Ovary (tissue), 3 donors: ENCODE measurements around the gene PPP5C.

Experiments used
- CTCF ChIP-seq, 3 donors: fragments of 450-650 bp in 2 of 3; fragments of 200-600 bp in 1 of 3; IDR thresholded peaks; one replicate each; pipeline versions ENCODE4 v1.5.1 to v1.8.0; 2016 to 2022; ENCODE audit warnings: antibody characterized with exemption in 3 of 3, mild to moderate bottlenecking in 1 of 3
- POLR2A ChIP-seq: fragments of 450-650 bp; IDR thresholded peaks from one replicate; pipeline ENCODE4 v1.6.1; 2017; ENCODE audit warnings: antibody characterized with exemption, mild to moderate bottlenecking, moderate library complexity
- donor health status: DM: no; HTN: no; CAD: no.

DNA sequence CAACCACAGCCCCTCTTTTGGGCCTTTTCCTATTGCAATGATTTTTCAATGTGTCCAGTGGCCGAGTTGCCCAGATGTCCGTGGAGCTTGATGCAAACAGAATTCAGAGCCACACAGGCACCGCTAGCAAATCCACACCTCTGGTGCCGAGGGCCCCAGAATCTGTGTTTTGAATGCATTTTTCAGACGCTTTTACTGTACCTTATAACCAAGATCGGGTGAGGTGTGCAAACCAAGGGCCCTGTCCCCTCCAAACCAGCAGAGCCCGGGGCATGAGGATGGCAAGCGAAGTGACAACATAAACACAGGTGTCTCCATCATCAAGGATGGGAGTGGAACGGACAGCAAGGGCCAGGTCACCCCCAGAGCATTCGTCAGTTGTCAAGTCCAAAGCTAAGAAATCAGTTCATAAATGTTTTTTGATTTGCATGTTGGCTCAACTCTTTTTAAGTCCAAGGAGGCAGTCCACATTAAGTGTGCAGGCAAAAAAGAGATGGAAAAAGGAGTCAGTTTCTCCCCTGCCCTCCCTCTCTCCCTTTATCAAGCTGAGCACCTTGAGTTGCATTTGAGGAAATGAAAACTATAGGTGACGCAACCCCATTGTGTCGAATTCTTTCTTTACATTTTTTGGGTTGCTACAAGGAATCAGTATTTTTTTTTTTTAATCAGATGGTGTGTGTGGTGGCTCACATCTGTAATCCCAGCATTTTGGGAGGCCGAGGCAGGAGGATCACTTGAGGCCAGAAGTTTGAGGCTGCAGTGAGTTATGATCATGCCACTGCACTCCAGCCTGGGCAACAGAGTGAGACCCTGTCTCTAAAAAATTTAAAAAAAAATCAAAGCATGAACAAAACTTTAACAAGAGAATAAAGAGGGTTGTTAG is 63.6 kb downstream of the PPP5C start:
- TF ChIP-seq CTCF (IDR thresholded peaks at IDR 0.05) = no peak
- TF ChIP-seq POLR2A = no peak
